NCI-H2171 treated with DMSO at 0.1 percent for 48 hours (cell line): ENCODE results near the gene MC5R.

Experiments
- DNase-seq: peaks from one replicate; lab custom pipeline; 2025; lab: John Stamatoyannopoulos, UW

MC5R gene

DNA sequence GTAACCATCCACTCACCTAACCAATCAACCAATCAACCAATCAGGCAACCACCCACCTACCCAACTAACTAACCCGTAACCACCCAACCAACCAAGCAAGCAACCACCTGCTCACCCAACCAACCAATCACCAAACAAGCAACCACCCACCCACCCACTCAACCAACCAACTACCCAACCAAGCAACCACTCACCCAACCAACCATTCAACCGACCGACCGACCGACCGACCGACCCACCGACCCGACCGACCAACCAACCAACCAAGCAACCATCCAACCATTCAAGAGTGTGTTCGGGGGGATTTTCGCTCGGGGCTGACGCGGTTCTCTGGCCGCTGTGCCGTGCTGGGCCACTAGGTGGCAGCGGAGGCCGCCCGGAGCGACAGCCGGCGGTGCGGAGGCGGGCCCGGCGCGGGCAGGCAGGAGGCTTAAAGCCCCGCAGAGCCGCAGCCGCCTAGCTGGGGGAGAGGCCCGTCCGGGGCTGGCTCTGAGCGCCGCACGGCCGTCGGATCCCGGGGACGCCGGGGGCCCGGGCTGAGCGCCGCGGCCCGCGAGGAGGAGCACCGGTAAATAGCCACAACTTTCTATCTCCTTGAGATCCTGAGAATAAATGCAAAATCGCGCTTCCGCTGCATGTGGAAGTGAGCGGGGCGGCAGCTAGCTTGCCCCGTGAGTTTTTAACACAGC is at the start of gene MC5R:
TSS of gene MC5R (plus strand) at position 443 of the 689 bp plus-strand sequence. CDS start 1,617 bp downstream, outside the sequence.
- peak; percentile 28 for DNase-seq

DNA sequence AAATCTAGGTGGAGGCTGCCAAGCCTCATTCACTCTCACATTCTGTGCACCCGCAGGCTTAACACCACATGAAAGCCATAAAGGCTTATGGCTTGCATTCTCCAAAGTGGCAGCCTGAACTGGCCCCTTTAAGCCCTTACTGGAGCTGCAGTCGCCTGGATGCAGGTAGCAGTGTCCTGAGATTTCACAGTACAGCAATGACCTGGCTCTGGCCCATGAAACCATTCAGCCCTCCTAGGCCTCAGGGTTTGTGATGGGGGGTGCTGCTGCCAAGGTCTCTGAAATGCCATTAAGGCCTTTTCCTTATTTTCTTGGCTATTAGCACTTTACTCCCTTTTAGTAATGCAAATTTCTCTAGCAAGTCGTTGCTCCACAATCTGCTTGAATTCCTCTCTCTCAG is 48.9 kb upstream of the MC5R start:
- no peak for DNase-seq

- no peak for DNase-seq
Observed at GRCh38 chr18:13791181-13791580, 32.8 kb upstream of the MC5R start.

DNA sequence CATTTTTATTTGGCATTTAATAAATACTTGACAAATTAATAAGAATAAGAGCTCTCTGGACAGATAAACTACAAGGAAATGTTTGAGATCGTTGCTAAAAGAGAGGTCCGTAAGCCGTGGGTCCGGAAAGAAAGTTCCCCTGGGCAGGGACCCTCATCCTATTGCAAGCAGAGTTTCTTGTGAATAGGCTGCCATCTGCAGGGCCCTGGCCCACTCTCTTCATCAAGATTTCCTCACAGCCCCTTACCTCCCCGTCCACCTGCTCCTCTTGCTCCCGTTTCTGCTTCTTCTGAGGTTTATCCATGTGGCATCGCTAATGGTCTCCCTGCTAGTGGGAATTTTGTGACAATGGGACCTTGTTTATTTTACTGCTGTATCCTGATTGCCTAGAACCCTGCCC is 30.1 kb upstream of the MC5R start:
- peak; percentile 4 for DNase-seq

- no peak for DNase-seq
Observed at GRCh38 chr18:13796515-13796914, 27.4 kb upstream of the MC5R start.

DNA sequence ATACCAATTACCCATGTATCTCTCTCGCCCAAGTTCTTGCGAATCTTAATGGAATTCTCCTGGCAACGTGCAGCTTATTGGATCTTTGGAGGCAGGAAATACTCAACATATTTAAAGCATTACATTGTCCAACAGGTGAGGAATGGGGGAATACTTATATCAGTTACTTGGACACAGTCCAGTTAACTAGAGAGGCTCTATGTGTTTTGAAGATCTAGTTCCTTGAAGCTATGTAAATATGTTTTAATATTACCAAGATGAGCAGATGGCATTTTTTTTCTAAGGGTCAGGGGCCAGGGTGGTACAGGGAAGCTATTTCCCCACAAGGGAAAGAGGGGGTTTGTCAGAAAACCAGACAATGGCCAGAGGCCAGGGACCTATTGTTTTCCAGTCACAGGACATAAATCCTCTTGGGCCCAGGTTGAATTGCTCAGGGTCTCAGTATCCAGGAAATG is 26.8 kb upstream of the MC5R start:
- no peak for DNase-seq

DNA sequence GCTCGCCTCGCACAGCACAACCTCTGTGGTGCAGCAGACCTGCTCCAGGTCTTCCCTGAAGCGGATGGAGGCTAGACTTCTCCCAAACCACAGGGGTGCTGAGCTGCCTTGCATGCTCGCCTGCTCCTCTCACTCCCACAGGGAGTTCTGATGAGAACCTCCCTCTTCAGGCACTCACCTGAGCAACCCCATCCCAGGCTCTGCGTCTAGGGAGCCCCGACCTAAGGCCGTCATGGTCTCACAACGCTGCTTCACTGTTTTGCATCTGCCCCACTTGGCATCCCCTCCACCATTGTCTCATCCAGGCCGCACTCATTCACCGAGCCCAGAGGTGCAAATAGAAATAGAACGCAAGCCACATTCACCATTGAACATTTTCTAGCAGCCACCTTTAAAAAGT is 24.6 kb upstream of the MC5R start:
- no peak for DNase-seq

DNA sequence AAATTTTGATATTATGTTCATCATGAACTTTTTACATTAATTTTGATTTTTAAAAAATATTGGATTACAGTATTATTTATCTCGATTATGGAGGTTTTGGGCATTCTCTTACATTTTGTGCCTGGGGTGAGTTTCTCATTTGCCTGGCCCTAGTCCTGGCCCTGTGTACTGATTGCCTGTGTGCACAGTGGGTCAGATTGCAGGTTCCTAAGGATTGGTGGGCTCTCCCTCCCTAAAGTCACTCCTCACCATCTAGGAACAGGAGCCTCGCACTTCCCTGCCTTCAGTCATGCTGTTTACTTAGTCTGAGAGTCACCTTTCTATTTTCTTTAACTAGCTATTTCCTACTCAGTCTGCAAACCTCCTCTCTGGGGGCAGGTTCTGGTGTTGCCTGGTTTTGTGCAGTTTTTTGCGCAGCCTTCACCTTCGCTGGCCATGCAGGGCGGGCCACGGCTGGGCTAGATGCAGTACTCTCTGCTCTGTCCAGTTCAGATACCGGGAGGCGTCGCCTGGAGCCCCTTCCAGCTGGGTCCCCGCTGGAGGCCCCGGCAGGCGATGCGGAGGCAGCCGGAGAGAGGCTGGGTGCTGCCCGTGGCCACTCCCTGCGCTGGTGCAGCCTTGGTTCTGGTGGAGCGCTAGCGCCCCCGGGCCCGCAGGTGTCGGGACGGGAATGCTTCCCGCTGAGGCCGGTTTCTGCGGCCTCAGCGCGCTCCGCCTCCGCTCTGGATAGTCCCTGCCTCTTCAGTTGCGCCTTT is 23.3 kb upstream of the MC5R start:
- peak; percentile 36 for DNase-seq

- no peak for DNase-seq
Observed at GRCh38 chr18:13801260-13801601, 22.7 kb upstream of the MC5R start.

DNA sequence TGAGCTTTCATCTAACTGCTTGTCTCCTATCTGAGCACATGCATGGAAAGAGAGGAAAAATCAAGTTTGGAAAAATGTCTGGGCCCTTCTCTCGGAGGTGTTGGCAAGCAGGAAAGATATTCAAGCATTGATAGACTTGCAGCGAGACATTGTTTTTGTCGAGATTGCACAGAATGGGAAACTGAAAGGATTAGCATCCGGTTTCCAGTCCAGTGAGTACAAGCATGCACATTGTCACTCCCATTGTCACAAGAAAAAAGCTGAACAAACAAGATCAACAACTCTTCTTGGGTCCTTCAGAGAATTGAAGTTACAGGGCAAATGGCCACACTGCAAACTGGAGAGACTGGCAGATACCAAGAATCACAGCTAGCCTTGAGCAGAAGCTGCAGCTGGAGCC is 19.6 kb upstream of the MC5R start:
- DNase-seq, result no peak

DNA sequence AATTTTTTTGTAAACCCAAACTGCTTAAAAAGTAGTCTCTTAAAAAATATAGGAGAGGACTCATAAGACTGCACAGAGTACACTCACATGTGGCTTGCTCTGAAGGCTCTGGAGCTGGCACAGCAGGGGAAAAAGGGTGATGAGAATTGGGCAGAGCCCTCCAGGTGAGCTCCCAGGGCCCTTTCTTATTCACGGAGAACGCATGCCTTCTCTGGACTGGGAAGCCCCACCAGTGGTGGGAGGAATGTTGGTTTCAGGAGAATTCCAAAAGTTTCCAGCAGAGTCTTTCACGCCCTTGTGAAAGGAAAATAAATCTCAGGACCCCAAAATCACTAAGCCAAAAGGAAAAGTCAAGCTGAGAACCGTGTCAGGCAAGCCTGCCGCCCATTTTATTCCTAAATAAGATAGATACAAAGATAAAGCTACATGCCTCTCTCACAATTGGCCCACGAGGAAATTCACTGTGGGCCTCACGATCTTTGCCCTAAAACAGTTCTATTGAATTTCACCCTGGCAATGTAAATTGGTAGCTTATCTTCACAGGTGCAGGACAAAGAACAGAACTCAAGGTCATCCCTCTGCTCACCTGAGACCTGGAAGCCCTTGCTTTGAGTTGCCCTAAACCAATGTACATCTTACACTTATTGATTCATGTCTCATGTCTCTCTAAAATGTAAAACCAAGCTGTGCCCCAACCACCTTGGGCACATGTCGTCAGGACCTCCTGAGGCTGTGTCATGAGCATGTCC is 15.5 kb upstream of the MC5R start:
- DNase-seq, result no peak

DNA sequence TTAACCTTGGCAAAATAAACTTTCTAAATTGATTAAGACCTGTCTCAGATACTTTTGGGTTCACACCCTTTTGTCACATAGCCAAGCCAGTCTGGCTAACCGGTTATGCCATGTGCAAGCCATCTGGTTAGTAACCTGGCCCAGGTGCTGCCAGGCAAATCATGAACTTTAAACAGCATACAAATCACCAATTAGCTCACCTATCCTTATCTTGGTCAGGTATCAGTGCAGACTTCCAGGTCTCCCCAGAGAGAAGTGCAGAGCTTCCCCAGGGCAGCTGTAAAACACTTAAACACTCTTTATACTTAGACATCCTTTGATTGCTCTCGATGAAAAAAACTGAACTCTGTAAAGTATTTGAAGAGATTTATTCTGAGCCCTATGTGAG is 14.9 kb upstream of the MC5R start:
- DNase-seq, result peak; percentile 35

GRCh38 chr18:13809531-13810255 is 14.3 kb upstream of the MC5R start:
- no peak for DNase-seq

GRCh38 chr18:13810950-13811485 is 12.9 kb upstream of the MC5R start:
- no peak for DNase-seq

- DNase-seq, result peak; percentile 4
Observed at GRCh38 chr18:13811993-13812392, 12.0 kb upstream of the MC5R start.

DNA sequence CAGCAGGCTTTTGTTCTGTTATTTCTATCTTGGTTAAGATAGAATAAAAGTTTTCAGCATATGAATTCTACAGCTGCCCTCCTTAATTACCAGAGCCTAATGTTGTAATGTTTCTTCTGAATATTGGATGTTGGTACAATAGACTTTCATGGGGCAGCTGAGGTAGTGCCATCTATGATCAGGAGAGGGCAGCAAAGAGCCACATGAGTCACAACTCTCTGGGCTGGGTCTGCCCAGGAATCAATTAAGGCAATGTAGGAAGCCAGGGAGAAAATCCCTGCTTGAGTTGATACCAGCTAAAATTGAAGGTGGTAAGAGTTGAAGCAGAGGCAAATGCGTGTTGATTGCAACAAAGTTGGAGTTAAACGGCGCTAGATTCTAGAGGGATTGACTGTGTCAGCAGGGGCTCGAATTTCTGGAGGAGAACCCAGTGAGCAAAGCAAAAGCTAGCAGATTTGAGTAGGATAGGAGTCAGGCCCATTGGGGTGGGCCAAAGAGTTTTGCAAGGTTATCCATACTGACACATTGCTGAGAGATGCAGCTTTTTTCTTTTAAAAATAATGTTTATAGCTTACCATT is 10.6 kb upstream of the MC5R start:
- peak; percentile 52 for DNase-seq

- no peak for DNase-seq
Observed at GRCh38 chr18:13826209-13826608, 2.3 kb downstream of the MC5R start.

DNA sequence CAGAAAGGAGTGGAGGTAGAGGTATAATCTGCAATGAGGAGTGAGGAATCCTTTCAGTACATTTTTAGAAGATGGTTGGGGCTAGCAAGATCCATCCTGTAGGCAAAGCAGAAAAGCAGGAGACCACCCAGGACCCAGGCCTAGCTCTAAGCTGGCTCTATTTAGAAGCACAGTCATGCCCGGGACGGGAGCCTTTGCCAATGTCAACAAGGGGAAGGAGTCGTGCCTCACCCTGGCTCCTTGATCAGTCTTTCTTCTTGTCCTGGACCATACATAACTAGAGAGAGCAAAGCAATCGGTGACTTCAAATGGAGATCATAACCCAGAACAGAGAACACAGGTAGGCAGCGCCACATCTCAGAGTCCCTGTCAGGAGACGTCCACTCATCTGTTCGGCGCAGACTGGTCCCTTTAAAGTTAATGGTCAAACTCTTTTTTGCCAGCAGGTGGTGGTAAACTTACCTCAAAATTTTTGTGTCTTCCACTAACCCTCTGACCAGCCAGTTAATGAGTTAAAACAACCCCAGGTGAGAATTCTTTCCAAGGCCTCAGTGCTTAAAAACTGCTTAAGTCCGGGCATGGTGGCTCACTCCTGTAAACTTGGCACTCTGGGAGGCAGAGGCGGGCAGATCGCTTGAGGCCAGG is 8.0 kb downstream of the MC5R start:
- no peak for DNase-seq

DNA sequence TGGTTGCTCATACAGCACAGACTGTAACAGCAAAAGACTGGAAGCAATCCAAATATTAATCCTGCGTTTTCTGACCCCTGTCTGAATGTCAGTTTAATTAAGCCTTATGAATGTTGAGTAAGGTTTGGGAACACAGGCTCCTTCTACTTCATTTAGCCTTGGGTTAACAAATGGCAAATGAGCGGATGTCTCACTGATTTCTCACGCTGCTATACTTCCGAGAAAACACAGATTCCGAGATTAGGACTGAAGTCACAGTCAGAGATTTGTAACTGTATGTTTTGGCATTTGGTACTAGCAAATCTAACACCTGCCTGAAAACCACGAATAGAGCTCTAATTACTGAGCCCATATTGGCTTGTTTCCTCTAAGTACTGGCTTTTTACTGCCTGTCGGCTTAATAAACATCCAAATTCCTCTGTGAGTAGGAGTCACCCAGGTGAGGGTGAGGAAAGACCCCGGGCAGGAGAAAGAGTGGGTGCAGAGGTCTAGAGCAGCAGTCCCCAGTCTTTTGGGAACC is 10.6 kb downstream of the MC5R start:
- DNase-seq, result no peak

GRCh38 chr18:13835202-13835601 is 11.3 kb downstream of the MC5R start:
- DNase-seq, result no peak

GRCh38 chr18:13836559-13836958 is 12.6 kb downstream of the MC5R start:
- DNase-seq, result no peak
